GM12878 (cell line): ENCODE results near the gene VLDLR. TPM values are rescaled to one million over a fixed set of nuclear protein-coding genes. Genes with fewer than 3 reads are reported as not detected.

Experiments
- ATAC-seq: fragments of 200-7000 bp; cut with Tn5 transposase; 3 replicates; pipeline ENCODE4 v1.9.1; 2020; ENCODE audit warnings: mild to moderate bottlenecking, moderate library complexity
- BruUV-seq: library from RNA; stranded (reverse); fragments of 400-500 nt; replicated peaks from 2 replicates; lab custom pipeline; 2021; lab: Mats Ljungman, UMichigan
- CTCF ChIA-PET: fragments of 300-600 bp; sonication (Branson Sonifier 250); formaldehyde crosslinking; extraction: SDS; loops from one replicate; lab custom pipeline; 2021; ENCODE audit warnings: inconsistent platforms; lab: Yijun Ruan, JAX
- POLR2A ChIA-PET: fragments of 350-600 bp; formaldehyde crosslinking; extraction: SDS; loops from one replicate; lab custom pipeline; 2021; ENCODE audit warnings: inconsistent platforms; lab: Charles Lee
- RAD21 ChIA-PET: fragments of 300-600 bp; sonication (Branson Sonifier 250); formaldehyde crosslinking; loops from one replicate; lab custom pipeline; 2023; ENCODE audit warnings: antibody characterized with exemption; ENCODE audit not compliant: unreplicated experiment; lab: Charles Lee
- SMC1A ChIA-PET: fragments of 300-600 bp; sonication (Branson Sonifier 250); formaldehyde crosslinking; loops from one replicate; lab custom pipeline; 2023; ENCODE audit not compliant: unreplicated experiment, uncharacterized antibody; lab: Charles Lee
- DNase-seq: peaks from one replicate; pipeline ENCODE4 v3.0.0-alpha.2; 2011; ENCODE audit warnings: low read depth, low spot score
- FAIRE-seq: peaks from 3 replicates; lab custom pipeline; 2011; peaks lifted over from hg19 to GRCh38; lab: Jason Lieb, UNC
- H2AFZ ChIP-seq: 2 replicates; pipeline ENCODE4 v1.6.0; 2011; ENCODE audit warnings: low read depth, low read length, control low read depth; ENCODE audit not compliant: control insufficient read depth
- H3K27ac ChIP-seq: 2 replicates; pipeline ENCODE4 v1.5.1; 2011; ENCODE audit warnings: control low read depth; ENCODE audit not compliant: control insufficient read depth, insufficient read depth
- H3K27me3 ChIP-seq, 2 experiments: replicated peaks in 1 of 2; 2 replicates each; pipeline versions ENCODE4 v1.6.0 to v1.6.1; 2011; ENCODE audit warnings: low read length in 1 of 2; ENCODE audit not compliant: control insufficient read depth in 2 of 2, insufficient read depth in 2 of 2
- H3K36me3 ChIP-seq, 2 experiments: 2 replicates each; pipeline ENCODE4 v1.5.1; 2011; ENCODE audit warnings: low read length in 1 of 2; ENCODE audit not compliant: control insufficient read depth in 2 of 2, insufficient read depth in 2 of 2
- H3K4me1 ChIP-seq: 2 replicates; pipeline ENCODE4 v1.6.1; 2011; ENCODE audit warnings: mild to moderate bottlenecking, low read length, moderate library complexity, mixed read lengths; ENCODE audit not compliant: control insufficient read depth, insufficient read depth
- H3K4me2 ChIP-seq: 2 replicates; pipeline ENCODE4 v1.6.0; 2011; ENCODE audit warnings: control low read depth; ENCODE audit not compliant: control insufficient read depth, insufficient read depth
- H3K4me3 ChIP-seq: fragments of 200-600 bp; sonication (generic); 2 replicates; pipeline ENCODE4 v1.5.1; 2016
- H3K79me2 ChIP-seq: 2 replicates; pipeline ENCODE4 v1.6.0; 2011; ENCODE audit warnings: low read length; ENCODE audit not compliant: control insufficient read depth, insufficient read depth
- H3K9ac ChIP-seq: 2 replicates; pipeline ENCODE4 v1.8.0; 2011; ENCODE audit warnings: low read length, control low read depth, mixed read lengths; ENCODE audit not compliant: control insufficient read depth, insufficient read depth
- H3K9me3 ChIP-seq: replicated peaks from 3 replicates; pipeline ENCODE4 v1.5.1; 2011; ENCODE audit warnings: mild to moderate bottlenecking, low read length; ENCODE audit not compliant: control insufficient read depth, insufficient read depth
- H4K20me1 ChIP-seq: 2 replicates; pipeline ENCODE4 v1.6.0; 2011; ENCODE audit not compliant: control insufficient read depth, insufficient read depth
- ATF7 ChIP-seq: fragments of 450-650 bp; IDR thresholded peaks from 2 replicates; pipeline ENCODE4 v1.6.1; 2016; ENCODE audit warnings: low read depth, mild to moderate bottlenecking
- BCLAF1 ChIP-seq: fragments of 450-650 bp; IDR thresholded peaks from 2 replicates; pipeline ENCODE4 v1.6.1; 2017; ENCODE audit warnings: antibody characterized with exemption, mild to moderate bottlenecking, moderate library complexity
- FOS ChIP-seq: IDR thresholded peaks from 3 replicates; pipeline ENCODE4 v1.6.1; 2011; ENCODE audit warnings: borderline replicate concordance; ENCODE audit not compliant: insufficient read length; ENCODE audit errors: extremely low read depth
- NR2F1 ChIP-seq: fragments of 450-650 bp; conservative IDR thresholded peaks from 2 replicates; pipeline ENCODE4 v1.6.1; 2017; ENCODE audit warnings: mild to moderate bottlenecking
- SIX5 ChIP-seq: IDR thresholded peaks from 2 replicates; pipeline ENCODE4 v1.6.1; 2011; ENCODE audit warnings: mild to moderate bottlenecking, low read depth, low read length, moderate library complexity; ENCODE audit not compliant: severe bottlenecking
- STAT3 ChIP-seq: IDR thresholded peaks from 2 replicates; pipeline ENCODE4 v1.6.1; 2011; ENCODE audit warnings: low read depth, low read length, improper control_type of control experiment
- USF1 ChIP-seq: IDR thresholded peaks from 2 replicates; pipeline ENCODE4 v1.6.1; 2011; ENCODE audit warnings: borderline replicate concordance, low read depth, mild to moderate bottlenecking, moderate library complexity, mixed read lengths, low read length; ENCODE audit not compliant: insufficient read depth; ENCODE audit errors: extremely low read length
- ZNF384 ChIP-seq: IDR thresholded peaks from 2 replicates; pipeline ENCODE4 v1.6.1; 2012; ENCODE audit warnings: low read depth, mild to moderate bottlenecking, low read length, improper control_type of control experiment, borderline replicate concordance
- WGBS: methylation state at CpG from one replicate; pipeline ENCODE4 v1.1.6; 2016; ENCODE audit warnings: low lambda C conversion rate; ENCODE audit not compliant: insufficient replicate concordance, insufficient coverage; ENCODE audit errors: missing lambda C conversion rate; 5-methylcytosine and 5-hydroxymethylcytosine counted together
- in situ Hi-C: fragments of 300-500 bp; cut with MboI; formaldehyde crosslinking; loops from 9 replicates; pipeline ENCODE4 v1.14.3; 2018; ENCODE audit warnings: mixed read lengths
- intact Hi-C: fragments of 100-400 bp; cut with micrococcal nuclease; formaldehyde crosslinking; loops from one replicate; pipeline ENCODE4 v1.14.2; 2022; ENCODE audit not compliant: unreplicated experiment
- polyA plus RNA-seq, 11 experiments: library from polyadenylated mRNA; depleted of rRNA in 4 of 11; unstranded in 6 of 11; stranded (reverse) in 5 of 11; fragments of >200 nt; fragmentation: Nextera tagmentation in 4 of 11; fragmentation: Illumina TruSeq in 1 of 11; extraction: Ambion mirVana in 4 of 11; extraction: Trizol in 1 of 11; gene quantifications; 1 replicate in 1 of 11; 2 replicates in 10 of 11; pipeline versions ENCODE4 v1.2.1 to v1.2.3, GENCODE V29; 2011 to 2016; ENCODE audit warnings: inconsistent platforms in 2 of 11, missing spikeins in 2 of 11, low read depth in 1 of 11
- total RNA-seq, 4 experiments: library from RNA; depleted of rRNA in 3 of 4; stranded (reverse); fragments of >200 nt in 3 of 4; fragmentation: Illumina TruSeq in 1 of 4; extraction: Trizol in 1 of 4; gene quantifications; 2 replicates each; pipeline versions ENCODE4 v1.2.1 to v1.2.3, GENCODE V29; 2013 to 2021
- TF ChIP-seq, protein P1 (sequence below): fragments of 450-650 bp; IDR thresholded peaks from 2 replicates; pipeline ENCODE4 v1.6.1; 2018; ENCODE audit warnings: mild to moderate bottlenecking, low read depth, moderate library complexity; ENCODE audit not compliant: partially characterized antibody

The VLDLR gene
- total and polyA plus RNA-seq, 10 of the 15 experiments (the other 5 are each of a cell fraction or from before 2014, with no cell fraction given): 0.14 to 5.9 (median 0.57) TPM

DNA sequence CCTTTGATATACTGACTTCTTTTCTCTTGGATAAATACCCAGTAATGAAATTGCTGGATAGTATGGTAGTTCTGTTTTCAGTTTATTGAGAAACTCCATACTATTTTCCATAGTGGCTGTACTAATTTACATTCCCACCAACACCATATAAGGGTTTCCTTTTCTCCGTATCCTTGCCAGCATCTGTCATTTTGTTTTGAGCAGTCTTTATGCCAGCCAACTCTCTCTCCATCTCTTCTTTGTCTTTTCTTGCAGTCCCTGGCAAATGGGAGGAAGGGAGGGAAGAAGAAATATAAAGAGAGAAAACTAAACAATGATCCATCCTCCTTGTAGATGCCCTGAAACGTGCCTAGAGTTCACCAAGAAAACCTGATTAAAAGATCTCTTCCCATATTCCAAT lies 9.6 kb upstream of the VLDLR start:
- H3K9ac ChIP-seq: no peak overlapping the region
- no peak overlapping the region for H3K27ac ChIP-seq
- no peak overlapping the region for H3K4me3 ChIP-seq
- intact Hi-C loops: no loop called here
- POLR2A ChIA-PET: no interaction called here
- H3K27me3 ChIP-seq: no peaks in the 10 kb centered on the region; a peak in 1 of 4 replicates
- no peaks in the 10 kb centered on the region for H3K9me3 ChIP-seq
- DNase-seq: no peak
- SMC1A ChIA-PET: interaction anchor here (0.6 kb wide), 1 partner anchor 66 kb away, joined by 3 read pairs; no protein-coding TSS in a partner anchor
- WGBS: 46% methylated on average over 2 of the region's 2 CpGs
- CTCF ChIA-PET: interaction anchor here (1.1 kb wide), 2 partner anchors 9 to 22 kb away, joined by 3 read pairs; no protein-coding TSS in a partner anchor
- peaks cover 2% of the 10 kb centered on the region; the same call in 1 of the 2 replicates for H3K4me1 ChIP-seq
- H3K79me2 ChIP-seq: no peaks in the 10 kb centered on the region
- no TSS peak for BruUV-seq
- in situ Hi-C loops: no loop called here
- no peaks in the 10 kb centered on the region for H4K20me1 ChIP-seq
- H3K36me3 ChIP-seq: no peaks in the 10 kb centered on the region
- RAD21 ChIA-PET: no interaction called here
- no peak for FAIRE-seq
- no peak overlapping the region for H3K4me2 ChIP-seq
- TF ChIP-seq BCLAF1: no peak
- no peak for ATAC-seq
- no peak overlapping the region for H2AFZ ChIP-seq

GRCh38 chr9:2613730-2614271 lies 7.8 kb upstream of the VLDLR start:
- Histone ChIP-seq H3K4me2 (no peak overlapping the region), H3K79me2 (no peaks in the 10 kb centered on the region), H3K27ac (no peak overlapping the region), H3K9ac (no peak overlapping the region), H2AFZ (no peak overlapping the region), H3K27me3 (no peaks in the 10 kb centered on the region; a peak in 1 of 4 replicates), H3K9me3 (no peaks in the 10 kb centered on the region), H3K36me3 (no peaks in the 10 kb centered on the region), H3K4me1 (peaks cover 2% of the 10 kb centered on the region; the same call in 1 of the 2 replicates), H4K20me1 (no peaks in the 10 kb centered on the region), H3K4me3 (no peak overlapping the region)
- CTCF ChIA-PET: no interaction called here
- 23% methylated on average over 3 of the region's 3 CpGs for WGBS
- RAD21 ChIA-PET: interaction anchor here (1.3 kb wide), 1 partner anchor 148 kb away, joined by 4 read pairs; no protein-coding TSS in a partner anchor
- FAIRE-seq: no peak
- ATAC-seq: peak; percentile 34; the same call in 2 of the 3 replicates
- POLR2A ChIA-PET: interaction anchor here (1.4 kb wide), 1 partner anchor 11 kb away, joined by 4 read pairs; no protein-coding TSS in a partner anchor
- no peak for TF ChIP-seq SIX5
- TF ChIP-seq, protein P1, sequence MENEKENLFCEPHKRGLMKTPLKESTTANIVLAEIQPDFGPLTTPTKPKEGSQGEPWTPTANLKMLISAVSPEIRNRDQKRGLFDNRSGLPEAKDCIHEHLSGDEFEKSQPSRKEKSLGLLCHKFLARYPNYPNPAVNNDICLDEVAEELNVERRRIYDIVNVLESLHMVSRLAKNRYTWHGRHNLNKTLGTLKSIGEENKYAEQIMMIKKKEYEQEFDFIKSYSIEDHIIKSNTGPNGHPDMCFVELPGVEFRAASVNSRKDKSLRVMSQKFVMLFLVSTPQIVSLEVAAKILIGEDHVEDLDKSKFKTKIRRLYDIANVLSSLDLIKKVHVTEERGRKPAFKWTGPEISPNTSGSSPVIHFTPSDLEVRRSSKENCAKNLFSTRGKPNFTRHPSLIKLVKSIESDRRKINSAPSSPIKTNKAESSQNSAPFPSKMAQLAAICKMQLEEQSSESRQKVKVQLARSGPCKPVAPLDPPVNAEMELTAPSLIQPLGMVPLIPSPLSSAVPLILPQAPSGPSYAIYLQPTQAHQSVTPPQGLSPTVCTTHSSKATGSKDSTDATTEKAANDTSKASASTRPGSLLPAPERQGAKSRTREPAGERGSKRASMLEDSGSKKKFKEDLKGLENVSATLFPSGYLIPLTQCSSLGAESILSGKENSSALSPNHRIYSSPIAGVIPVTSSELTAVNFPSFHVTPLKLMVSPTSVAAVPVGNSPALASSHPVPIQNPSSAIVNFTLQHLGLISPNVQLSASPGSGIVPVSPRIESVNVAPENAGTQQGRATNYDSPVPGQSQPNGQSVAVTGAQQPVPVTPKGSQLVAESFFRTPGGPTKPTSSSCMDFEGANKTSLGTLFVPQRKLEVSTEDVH: no peak
- TF ChIP-seq FOS: no peak
- TF ChIP-seq USF1: no peak
- TF ChIP-seq STAT3: no peak
- no peak for TF ChIP-seq NR2F1
- TF ChIP-seq ATF7: no peak
- TF ChIP-seq ZNF384: no peak
- DNase-seq: no peak
- no TSS peak for BruUV-seq
- in situ Hi-C loops: no loop called here
- intact Hi-C loops: no loop called here
- SMC1A ChIA-PET: interaction anchor here (1.3 to 1.4 kb wide), 2 partner anchors 10 to 144 kb away, joined by 4 to 6 read pairs; no protein-coding TSS in a partner anchor
